NCI-H2107 (cell line): ENCODE data around the gene C1orf21.

Experiments
- DNase-seq: peaks from one replicate; lab custom pipeline; 2025; lab: John Stamatoyannopoulos, UW

The C1orf21 gene

DNA sequence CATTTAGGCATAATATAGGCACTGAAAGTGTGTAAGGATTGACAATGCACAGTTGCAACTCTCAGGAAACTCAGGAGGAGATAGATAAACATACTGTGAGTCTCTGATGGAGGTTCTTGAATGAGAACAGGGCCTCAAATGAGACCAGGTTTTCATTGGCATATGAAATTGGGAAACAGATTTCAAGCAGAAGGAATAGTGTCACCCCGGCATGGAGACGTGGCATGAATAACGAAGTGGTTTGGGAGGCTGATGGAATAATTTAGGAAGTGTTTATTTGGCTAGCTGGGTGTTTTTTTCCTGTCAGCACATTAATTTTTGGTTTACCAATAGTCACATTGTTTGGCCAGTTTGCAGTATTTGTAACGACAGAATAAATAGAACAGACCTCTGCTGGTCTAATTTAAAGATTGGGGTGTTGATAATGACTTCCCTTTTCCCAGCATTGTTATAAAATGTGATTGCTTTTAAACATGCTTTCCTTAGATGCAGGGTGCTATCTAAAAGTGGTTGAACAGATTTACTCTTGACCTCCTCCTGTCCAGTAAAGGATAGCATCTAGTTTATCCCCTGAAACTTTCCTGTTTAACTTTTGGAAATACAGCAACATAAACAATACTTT is 132.0 kb downstream of the C1orf21 start:
- DNase-seq = no peak

DNA sequence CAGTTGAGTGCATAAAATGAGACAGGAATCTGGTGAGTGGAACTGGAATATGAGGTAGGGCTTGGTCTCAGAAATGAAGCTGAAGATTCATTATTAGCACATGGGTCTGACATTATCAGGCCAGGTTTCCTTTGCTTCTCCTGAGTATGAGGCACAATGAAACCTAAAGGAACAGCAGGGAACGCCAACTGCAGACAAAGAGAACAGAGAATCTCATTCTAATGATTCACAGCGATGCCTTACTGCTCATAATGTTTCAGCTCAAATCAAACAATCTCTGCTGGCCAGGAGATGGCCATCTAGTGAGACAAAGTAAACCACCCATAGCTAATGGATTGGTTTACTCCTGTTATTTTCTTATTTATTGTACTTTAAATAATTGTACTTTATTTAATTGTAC is 133.5 kb downstream of the C1orf21 start:
- no peak for DNase-seq

DNA sequence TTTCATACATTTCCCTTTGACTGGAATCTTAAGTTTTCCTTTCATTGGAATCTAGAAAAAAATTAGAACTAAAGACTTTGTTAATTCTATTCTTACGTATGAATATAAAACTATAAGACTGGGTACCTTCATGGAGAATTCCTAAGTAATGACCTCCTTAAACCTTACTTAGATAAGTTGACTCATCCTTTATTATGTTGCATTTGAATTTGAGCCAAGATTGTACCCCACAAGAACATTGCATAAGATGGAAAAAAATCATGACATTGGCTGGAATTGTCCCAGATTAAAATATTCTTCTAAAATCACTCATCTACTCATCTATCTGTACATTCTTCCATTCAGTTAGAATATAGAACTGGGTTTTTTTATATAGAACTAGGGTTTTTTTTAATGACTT is 137.4 kb downstream of the C1orf21 start:
- no peak for DNase-seq

DNA sequence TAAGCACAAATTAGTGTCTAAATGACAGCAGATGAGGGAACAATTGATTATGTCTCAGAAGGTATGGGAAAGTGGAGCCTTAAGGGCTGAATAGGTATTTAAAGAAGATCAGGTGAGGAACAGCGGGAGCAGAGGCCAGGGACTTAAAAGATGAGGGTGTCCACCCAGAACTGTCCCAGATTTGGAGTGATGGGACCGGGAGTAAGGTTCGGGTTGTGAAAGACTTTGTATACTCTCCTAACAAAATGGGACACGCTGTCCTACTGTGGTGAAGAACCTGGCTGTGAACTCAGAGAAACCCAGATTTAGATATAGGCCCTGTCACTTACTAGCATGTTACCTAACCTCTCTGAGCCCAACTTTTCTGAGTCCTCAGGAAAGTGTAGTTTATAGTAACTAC is 140.6 kb downstream of the C1orf21 start:
- no peak for DNase-seq

DNA sequence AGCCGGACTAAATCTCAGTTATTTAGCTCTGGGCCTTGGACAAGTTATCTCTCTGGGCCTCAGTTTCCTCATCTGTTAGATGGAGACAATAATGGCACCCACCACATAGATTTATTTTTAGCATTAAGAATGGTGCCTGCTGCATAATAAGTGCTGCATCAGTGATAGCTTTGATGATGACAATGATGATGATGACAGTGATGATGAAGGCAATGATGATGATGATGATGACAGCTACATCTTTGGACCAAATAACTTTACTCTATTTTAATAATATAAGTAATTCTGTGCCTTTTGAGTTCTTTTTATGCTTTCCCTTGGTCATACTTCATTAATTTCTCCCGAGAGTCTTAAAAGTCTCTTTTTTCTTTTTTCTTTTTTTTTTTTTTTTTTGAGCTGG is 143.4 kb downstream of the C1orf21 start:
- DNase-seq = no peak

DNA sequence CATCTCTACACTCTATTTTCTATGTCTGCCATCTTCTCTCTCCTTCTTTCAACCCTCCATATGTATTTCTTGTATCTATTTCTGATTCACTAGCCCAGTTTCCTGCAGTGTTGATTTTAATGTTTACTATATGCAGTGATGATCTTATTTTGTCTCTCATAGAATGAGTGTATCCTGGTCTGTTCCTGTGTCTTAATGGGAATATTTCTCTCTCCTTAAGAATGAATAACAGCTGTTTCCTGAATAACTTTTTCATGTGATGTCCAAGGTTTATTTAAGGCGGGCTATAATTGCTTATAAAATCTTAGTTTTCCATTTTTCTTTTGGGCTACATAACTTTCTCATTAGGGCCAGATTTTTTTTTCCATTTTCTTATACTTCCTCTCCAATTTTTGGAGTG is 144.5 kb downstream of the C1orf21 start:
- no peak for DNase-seq

DNA sequence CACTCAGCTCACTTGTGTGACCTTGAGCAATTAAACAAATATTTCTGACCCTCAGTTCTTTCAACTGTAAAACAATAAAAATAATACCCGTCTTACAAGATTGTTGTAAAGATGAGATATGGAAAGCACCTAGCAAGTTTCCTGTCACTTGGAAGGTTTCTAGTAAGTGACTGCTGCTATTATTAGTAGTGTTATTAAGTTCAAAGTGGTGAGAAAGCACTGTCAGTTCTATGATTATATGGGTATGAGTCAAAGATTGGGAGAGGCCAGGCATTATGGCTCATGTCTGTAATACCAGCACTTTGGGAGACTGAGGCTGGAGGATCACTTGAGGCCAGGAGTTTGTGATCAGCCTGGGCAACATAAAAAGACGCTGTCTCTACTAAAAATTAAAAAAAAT is 145.4 kb downstream of the C1orf21 start:
- no peak for DNase-seq

DNA sequence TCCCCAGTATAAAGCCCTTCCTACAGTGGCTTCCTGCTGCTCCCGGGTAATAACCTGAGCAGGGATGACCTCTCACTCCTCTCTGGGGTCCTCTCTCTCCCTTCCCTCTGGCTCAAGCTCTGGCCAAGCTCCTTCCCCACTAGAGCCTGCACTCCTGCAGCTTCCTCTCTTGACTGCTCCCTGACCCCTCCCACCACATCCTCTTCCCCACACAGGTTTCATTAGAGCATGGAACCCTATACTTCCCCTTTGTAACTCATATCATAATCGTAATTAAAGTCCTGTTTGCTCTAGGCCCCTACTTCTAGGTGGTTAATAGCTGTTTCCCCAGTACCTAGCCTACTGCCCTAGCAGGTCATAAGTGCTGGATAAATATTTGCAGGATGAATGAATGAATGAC is 146.2 kb downstream of the C1orf21 start:
- DNase-seq = no peak

DNA sequence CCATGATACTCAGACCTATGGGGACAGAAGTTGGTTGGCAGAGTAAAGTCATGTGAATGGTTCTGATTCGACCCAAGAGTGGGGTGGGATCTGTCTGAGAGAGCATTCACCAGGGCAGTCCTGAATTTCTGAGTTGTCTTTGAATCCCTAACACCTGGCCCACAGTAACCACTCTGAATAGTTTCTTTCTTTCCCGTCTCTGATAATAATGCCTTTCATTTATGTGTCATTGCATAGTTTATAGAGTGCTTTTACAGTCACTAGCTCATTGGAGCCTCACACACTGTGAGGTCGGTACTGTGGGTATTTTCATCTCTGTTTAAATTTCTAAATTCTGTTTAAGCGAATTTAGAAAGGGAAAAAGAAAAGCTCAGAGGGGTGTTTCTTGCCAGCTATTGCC is 147.1 kb downstream of the C1orf21 start:
- DNase-seq = no peak

DNA sequence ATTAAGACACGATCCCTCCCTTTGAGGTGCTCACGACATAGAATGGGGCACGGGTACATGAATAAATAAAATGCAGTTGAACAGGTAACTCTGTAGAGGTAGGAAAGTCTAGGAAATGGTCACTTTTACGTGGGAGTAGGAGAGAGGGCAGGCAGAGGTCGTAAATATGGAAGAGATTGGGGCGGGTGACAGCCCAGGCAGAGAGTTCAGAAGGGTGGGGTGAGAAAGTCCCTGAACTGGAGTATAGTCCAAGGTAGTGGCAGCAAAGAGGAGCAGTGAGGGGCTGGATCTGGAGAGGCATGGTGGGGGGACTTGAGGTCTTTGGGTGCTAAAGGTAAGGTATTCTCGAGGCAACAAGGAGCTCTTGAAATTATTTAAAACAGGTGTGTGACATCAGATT is 147.9 kb downstream of the C1orf21 start:
- DNase-seq = no peak

DNA sequence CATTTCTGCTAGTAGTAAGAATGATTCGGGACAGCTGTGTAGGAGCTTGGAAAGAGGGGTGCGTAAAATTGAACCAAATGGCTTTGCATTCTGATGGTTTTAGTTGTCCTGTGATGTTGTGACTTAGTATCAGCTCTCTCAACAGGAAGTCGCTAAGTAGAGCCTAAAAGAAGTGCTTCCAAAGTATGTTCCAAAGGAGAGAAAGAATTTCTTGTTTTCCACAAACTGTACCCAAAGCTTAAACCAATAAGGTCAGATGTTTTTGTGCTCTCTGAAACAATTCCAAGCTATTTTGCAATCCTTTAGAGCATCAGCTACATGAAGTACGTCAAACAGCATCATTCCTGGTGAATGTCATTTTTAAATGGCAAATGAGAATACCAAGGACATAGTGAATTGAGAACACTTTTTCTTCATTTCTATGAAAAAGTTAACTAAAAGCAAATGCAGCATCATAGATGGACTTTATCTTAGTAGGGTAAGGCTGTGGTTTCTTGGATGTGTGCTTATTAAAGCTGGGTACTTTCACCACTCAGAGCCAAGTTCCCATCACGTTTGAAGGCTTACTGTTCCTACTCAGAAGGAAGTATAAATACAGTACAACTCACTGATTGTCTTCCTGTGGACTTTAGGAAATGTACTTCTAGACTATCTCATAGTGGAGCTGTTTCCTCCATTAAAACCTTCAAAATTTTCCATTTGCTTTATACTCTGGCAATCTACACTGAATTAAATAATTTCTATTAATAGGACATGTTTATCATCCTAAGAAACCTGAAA is 148.6 kb downstream of the C1orf21 start:
- DNase-seq = no peak

DNA sequence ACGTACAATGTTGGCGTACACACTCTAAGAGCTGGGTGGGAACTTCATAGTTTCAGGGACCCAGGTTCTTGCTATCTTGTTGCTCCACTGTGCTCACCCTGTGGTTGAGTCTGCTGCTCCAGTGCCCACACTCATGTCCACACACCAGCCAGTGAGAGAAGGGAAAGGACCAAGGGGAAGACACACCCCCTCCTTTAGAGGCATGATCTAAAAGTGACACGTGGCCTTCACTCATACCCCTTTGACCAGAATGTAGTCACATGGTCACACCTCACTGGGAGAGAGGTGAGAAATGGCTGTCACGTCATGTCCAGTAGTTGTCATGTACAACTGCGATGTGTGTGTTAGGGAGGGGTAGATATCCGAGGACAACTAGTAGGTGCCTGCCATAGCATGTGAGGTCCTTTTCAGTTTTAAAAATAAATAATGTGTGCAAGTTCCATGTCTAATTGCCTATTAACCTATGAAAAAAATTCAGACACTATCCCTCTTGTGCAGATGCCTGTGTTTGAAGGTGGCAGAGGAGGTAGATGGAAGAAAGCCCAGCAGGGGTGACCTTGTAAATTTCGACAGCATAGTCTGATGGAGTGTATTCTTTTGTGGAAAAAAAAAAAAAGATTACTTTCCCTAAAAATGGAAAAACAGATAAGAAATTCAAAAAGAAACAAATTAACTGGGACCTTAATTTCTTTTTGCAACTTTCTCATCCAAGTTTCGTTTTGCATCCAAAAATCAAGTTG is 149.6 kb downstream of the C1orf21 start:
- no peak for DNase-seq

DNA sequence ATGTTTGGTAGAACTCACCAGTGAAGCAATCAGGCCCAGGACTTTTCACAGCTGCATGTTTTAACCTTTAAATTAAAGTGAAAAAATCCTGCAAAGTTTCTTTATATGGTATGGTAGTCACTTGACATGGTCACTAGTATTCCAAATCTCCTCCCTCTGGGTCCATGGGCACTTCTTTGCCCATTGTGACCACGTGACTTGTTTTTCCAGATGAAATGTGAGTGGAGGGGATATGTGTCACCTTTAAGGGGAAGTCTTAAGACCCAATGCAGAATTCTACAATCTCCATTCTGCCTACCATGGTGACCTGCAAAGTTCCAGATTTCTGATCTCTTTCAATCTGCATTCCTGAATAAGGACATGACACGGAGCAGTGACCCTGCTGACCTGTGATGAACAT is 152.8 kb downstream of the C1orf21 start:
- no peak for DNase-seq

DNA sequence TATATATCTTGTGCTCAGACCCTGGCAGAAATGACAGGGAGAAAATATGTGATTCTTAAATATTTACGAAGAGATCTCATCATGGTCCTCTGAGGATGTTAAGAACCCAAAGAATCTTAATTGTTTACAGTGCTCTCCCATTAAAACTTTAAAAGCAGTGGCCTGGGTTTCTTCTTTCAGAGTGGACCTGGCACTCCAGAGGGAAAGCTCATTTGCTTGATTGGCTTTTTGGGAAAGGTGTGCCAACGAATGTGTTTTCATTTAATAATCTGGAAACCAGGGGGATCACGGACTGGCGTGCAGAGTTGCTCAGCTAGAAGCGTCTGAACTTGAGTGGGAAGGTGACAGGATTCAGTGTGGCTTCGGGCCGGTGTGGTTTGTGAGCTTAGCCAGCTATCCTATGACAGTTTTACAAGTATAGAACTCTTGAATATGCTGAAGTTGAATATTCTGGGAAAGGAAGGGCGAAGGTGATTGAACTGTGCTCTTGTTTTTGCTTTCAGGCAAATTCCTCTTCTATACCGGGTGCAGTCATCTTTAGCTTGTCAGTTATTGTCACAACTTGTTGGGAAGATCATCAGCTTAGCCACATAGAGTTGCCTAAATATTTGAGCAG is 154.8 kb downstream of the C1orf21 start:
- DNase-seq = no peak

DNA sequence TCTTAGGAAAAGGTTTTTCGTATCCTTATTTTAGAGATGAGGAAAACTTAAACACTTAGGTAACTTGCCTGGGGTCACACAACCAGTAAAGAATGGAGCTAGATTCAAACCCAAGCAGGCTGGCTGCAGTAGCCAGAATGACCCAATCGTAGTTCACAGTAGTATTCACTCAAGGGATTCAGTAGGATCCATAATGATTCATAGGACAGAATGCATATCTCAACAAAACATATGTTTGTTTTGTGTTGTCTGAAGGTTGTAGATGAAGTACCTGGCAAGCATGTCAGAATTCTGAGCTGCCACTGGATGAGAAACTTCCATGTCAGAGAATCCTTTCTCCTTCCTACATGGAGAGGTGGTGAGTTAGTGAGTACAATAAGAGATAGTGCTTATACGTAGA is 155.5 kb downstream of the C1orf21 start:
- DNase-seq = no peak

DNA sequence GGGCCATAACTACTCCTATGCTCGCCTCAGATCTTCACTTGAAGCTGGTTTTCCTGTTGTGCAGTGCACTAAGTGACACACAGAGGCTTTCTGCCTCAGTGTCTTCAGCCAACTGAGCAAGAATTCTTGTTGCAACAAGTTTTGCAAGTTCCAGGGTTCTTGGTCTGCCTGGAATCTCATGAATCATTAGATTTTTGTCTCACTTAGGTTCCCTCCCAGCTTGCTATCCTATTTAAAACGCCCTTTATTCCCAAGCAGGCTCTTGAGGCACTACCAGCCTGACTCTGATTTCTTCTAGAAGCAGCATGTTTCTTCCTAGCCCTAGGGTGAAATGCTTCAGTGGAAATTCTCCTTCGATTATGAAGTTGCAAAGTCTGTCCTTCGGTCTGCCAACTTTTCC is 158.8 kb downstream of the C1orf21 start:
- DNase-seq = no peak

DNA sequence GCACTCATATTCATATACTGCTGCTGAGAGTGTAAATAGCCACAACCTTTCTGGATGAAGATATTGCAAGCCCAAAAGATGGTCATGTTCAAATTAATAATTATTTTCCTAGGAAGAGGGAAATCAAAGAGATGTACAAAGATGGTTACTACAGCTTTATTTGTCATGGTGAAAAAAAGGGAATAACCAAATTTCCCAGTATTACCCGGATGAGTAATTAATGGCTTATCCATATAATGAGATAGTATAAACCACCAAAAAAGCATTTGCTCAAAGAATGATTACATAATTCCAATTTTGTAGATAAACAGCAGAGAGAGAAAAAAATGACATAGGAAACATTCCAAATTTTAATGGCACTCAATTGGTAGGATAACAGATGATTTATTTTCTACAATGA is 165.6 kb downstream of the C1orf21 start:
- no peak for DNase-seq

DNA sequence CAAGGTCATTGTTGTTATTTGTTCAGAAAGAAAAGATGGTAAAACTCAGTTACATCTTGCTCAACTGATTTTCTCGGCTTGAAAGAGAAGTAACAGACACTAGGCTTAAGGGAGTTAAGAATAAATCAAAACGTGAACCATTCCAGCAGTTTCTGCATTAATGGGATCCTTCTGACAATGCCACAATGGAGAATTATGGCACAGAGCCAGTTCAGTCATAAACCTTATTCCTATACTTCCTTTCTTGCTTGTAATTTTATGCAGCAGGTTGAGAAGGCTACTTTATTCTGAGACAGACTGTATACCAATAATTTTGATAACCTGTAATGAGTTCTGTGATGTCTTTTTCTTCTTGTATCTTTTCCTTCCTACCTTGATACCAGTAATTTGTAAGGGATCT is 167.0 kb downstream of the C1orf21 start:
- DNase-seq = no peak

DNA sequence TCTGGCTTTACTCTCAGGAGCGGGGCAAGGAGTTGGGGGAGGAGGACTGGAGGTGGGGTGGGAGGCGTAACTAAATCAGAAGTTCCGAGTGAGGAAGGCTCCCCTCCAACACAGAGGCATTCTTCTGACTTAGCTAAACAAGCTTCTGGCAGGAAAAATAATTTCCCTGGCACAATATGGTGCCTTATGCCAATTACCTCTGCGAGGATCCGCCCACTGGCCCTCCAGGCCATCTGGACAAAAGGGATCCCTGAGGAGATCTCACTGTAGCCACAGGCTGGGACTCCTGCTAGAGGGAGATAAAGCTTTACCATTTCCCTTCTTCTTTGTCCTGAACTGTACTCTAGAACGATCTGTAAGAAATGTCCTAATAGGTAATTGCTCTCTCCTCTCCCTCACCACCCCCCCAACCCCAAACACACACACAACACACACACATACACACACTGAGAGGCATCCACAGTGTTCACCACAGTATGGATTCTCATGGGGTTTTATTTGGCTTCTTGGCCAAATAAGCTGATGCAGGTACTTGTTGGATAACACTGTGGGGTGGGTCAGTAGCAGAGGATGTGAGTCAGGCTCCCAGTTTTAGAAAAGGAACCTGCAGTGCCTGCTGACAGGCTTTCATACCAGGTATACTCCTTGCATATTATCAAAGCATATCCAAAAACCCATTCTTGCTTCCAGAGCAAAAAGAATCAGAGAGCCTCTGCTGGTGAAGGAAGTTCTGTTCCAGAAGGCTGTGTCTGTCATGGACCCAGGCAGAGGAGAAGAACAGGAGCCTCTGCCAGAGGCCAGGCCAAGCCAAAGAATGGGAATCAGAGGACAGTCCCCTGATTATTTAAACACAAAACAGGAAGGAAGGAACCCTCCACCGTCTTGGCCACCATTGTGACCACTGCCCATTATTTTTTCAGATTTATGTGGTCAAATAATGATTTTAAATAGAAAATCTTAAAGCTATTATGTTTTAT is 169.1 kb downstream of the C1orf21 start:
- no peak for DNase-seq

DNA sequence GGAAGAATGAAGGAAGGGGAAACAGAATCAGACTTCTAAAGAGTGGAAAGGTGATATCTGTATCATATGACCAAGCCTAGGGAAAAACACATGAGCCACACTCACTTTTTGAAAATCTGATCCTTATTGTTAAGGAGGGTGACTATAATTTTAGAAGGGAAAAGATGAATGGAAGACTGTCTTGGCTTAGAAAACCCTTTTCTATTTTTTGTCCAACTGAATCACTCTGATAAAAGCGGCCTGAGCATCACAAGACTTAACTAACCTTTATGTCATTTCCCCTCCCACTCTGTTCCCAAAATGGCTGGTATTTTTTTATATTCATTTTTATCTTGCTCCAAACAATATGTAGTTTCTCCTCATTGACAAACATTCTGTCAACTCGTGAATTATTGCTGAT is 169.8 kb downstream of the C1orf21 start:
- DNase-seq = no peak
